Measurements from ENCODE around the gene GMFB. TPM values are rescaled to one million over a fixed set of nuclear protein-coding genes. Genes with fewer than 3 reads are reported as not detected.

The GMFB gene
- total and polyA plus RNA-seq, 10 of the 15 experiments (the other 5 are each of a cell fraction or from before 2014, with no cell fraction given): 29.3 to 71.0 (median 50.8) TPM

GRCh38 chr14:54472315-54472714 lies 16.5 kb downstream of the GMFB start:
- WGBS (ENCODE audit: insufficient coverage, insufficient replicate concordance, low lambda C conversion rate, missing lambda C conversion rate): 74% methylated on average over 4 of the region's 4 CpGs
- RAD21 ChIA-PET (ENCODE audit: unreplicated experiment): no interaction called here
- in situ Hi-C loops (cut with MboI) (no loop called here), intact Hi-C loops (cut with micrococcal nuclease; ENCODE audit: unreplicated experiment) (no loop called here)
- Histone ChIP-seq H3K27me3 (replicated peaks in 1 of 2; ENCODE audit: control insufficient read depth in 2 of 2, insufficient read depth in 2 of 2, low read length in 1 of 2) (no peaks in the 10 kb centered on the region), H4K20me1 (ENCODE audit: control insufficient read depth, insufficient read depth) (no peaks in the 10 kb centered on the region), H3K27ac (ENCODE audit: control insufficient read depth, insufficient read depth) (no peak overlapping the region), H3K36me3 (ENCODE audit: control insufficient read depth in 2 of 2, insufficient read depth in 2 of 2, low read length in 1 of 2) (no peaks in the 10 kb centered on the region; a peak in 2 of 4 replicates), H3K4me1 (ENCODE audit: control insufficient read depth, insufficient read depth, low read length) (no peaks in the 10 kb centered on the region), H3K4me2 (ENCODE audit: control insufficient read depth, insufficient read depth) (no peak overlapping the region), H3K9me3 (replicated peaks; ENCODE audit: control insufficient read depth, insufficient read depth, low read length) (peaks cover 2% of the 10 kb centered on the region; the same call in 2 of the 3 replicates), H3K79me2 (ENCODE audit: control insufficient read depth, insufficient read depth, low read length) (no peaks in the 10 kb centered on the region), H2AFZ (ENCODE audit: control insufficient read depth, low read depth, low read length) (no peak overlapping the region), H3K4me3 (no peak overlapping the region), H3K9ac (ENCODE audit: control insufficient read depth, insufficient read depth, low read length) (no peak overlapping the region)
- ATAC-seq (no peak), DNase-seq (ENCODE audit: low read depth, low spot score) (no peak), FAIRE-seq (no peak)
- CTCF ChIA-PET: interaction anchor here (1.3 to 2.2 kb wide), 2 partner anchors 12 to 31 kb away, joined by 5 to 11 read pairs; no protein-coding TSS in a partner anchor
- SMC1A ChIA-PET (ENCODE audit: uncharacterized antibody, unreplicated experiment): interaction anchor here (3.2 kb wide), 1 partner anchor 10 kb away, joined by 10 read pairs; no protein-coding TSS in a partner anchor
- no TSS peak for BruUV-seq (replicated peaks)
- POLR2A ChIA-PET: no interaction called here
- TF ChIP-seq JUNB (IDR thresholded peaks at IDR 0.05): no peak
- no peak for TF ChIP-seq KAT2A (conservative IDR thresholded peaks at IDR 0.05; ENCODE audit: control insufficient read depth, low read depth, low read length)

- SMC1A ChIA-PET (ENCODE audit: uncharacterized antibody, unreplicated experiment): interaction anchor here (0.5 to 3.2 kb wide), 2 partner anchors 11 to 57 kb away, joined by 3 to 10 read pairs; no protein-coding TSS in a partner anchor
- TF ChIP-seq SREBF2 (IDR thresholded peaks at IDR 0.05; ENCODE audit: low read length) (no peak), SIN3A (IDR thresholded peaks at IDR 0.05; ENCODE audit: low read depth, low read length) (no peak), POLR2AphosphoS5 (IDR thresholded peaks at IDR 0.05; ENCODE audit: low read length) (no peak), ZBTB11 (CRISPR knock-in tag; IDR thresholded peaks at IDR 0.05) (no peak), SP1 (IDR thresholded peaks at IDR 0.05; ENCODE audit: low read depth, low read length) (no peak), CTCF (IDR thresholded peaks at IDR 0.05 in 2 of 3, conservative IDR thresholded peaks at IDR 0.05 in 1 of 3; ENCODE audit: control insufficient read depth in 2 of 3, extremely low read depth in 1 of 3, insufficient read depth in 1 of 3, low read depth in 3 of 3, low read length in 3 of 3) (no peak), SMAD5 (IDR thresholded peaks at IDR 0.05; ENCODE audit: low read depth) (no peak), PBX3 (IDR thresholded peaks at IDR 0.05; ENCODE audit: insufficient replicate concordance, low read depth, low read length) (no peak)
These were observed 17.1 kb downstream of the GMFB start for GRCh38 chr14:54471641-54472040.

More at GRCh38 chr14:54471641-54472040, 17.1 kb downstream of the GMFB start:
- Histone ChIP-seq H3K27me3 (replicated peaks in 1 of 2; ENCODE audit: control insufficient read depth in 2 of 2, insufficient read depth in 2 of 2, low read length in 1 of 2) (no peaks in the 10 kb centered on the region), H3K4me3 (no peak overlapping the region), H3K9ac (ENCODE audit: control insufficient read depth, insufficient read depth, low read length) (no peak overlapping the region), H3K9me3 (replicated peaks; ENCODE audit: control insufficient read depth, insufficient read depth, low read length) (peaks cover 3% of the 10 kb centered on the region; the same call in 2 of the 3 replicates), H4K20me1 (ENCODE audit: control insufficient read depth, insufficient read depth) (no peaks in the 10 kb centered on the region), H3K36me3 (ENCODE audit: control insufficient read depth in 2 of 2, insufficient read depth in 2 of 2, low read length in 1 of 2) (no peaks in the 10 kb centered on the region; a peak in 2 of 4 replicates), H3K79me2 (ENCODE audit: control insufficient read depth, insufficient read depth, low read length) (no peaks in the 10 kb centered on the region), H3K4me2 (ENCODE audit: control insufficient read depth, insufficient read depth) (no peak overlapping the region), H3K4me1 (ENCODE audit: control insufficient read depth, insufficient read depth, low read length) (no peaks in the 10 kb centered on the region), H2AFZ (ENCODE audit: control insufficient read depth, low read depth, low read length) (no peak overlapping the region), H3K27ac (ENCODE audit: control insufficient read depth, insufficient read depth) (no peak overlapping the region)
- in situ Hi-C loops (cut with MboI): no loop called here
- BruUV-seq (replicated peaks): no TSS peak
- ATAC-seq: no peak
- no peak for FAIRE-seq
- ChIA-PET CTCF (interaction anchor here (1.3 kb wide), 1 partner anchor 30 kb away, joined by 5 read pairs; no protein-coding TSS in a partner anchor), RAD21 (ENCODE audit: unreplicated experiment) (no interaction called here), POLR2A (no interaction called here)
- DNase-seq (ENCODE audit: low read depth, low spot score): no peak
- intact Hi-C loops (cut with micrococcal nuclease; ENCODE audit: unreplicated experiment): no loop called here
- WGBS (ENCODE audit: insufficient coverage, insufficient replicate concordance, low lambda C conversion rate, missing lambda C conversion rate): 86% methylated on average over 4 of the region's 4 CpGs
